GM23338 (cell line): ENCODE measurements around the gene AHNAK2. TPM values are rescaled to one million over a fixed set of nuclear protein-coding genes. Genes with fewer than 3 reads are reported as not detected.
A peak's percentile ranks its signal among the peaks of the same experiment; 100 is the strongest.

Experiments used
- ATAC-seq: fragments of 200-7000 bp; cut with Tn5 transposase; 3 replicates; pipeline ENCODE4 v1.9.1; 2020
- DNase-seq: peaks from one replicate; pipeline ENCODE4 v3.0.0-alpha.2; 2015; ENCODE audit warnings: low spot score
- H2AFZ ChIP-seq: fragments of 200-600 bp; sonication (generic); 2 replicates; pipeline ENCODE4 v1.8.0; 2016; ENCODE audit warnings: antibody characterized with exemption, mild to moderate bottlenecking, moderate library complexity
- H3F3A ChIP-seq: fragments of 200-600 bp; sonication (generic); replicated peaks from 2 replicates; pipeline ENCODE4 v1.8.0; 2017; ENCODE audit warnings: antibody characterized with exemption, mixed run types, low read depth
- H3K27ac ChIP-seq: fragments of 200-600 bp; sonication (generic); 2 replicates; pipeline ENCODE4 v1.6.1; 2016; ENCODE audit warnings: low read depth
- H3K27me3 ChIP-seq: fragments of 200-600 bp; sonication (generic); 2 replicates; pipeline ENCODE4 v1.8.0; 2016; ENCODE audit warnings: mild to moderate bottlenecking, mixed run types, moderate library complexity; ENCODE audit not compliant: insufficient read depth
- H3K36me3 ChIP-seq: fragments of 200-600 bp; sonication (generic); 2 replicates; pipeline ENCODE4 v1.8.0; 2016; ENCODE audit warnings: mild to moderate bottlenecking; ENCODE audit not compliant: insufficient read depth
- H3K4me1 ChIP-seq: fragments of 200-600 bp; sonication (generic); 2 replicates; pipeline ENCODE4 v1.8.0; 2016; ENCODE audit warnings: mild to moderate bottlenecking, moderate library complexity; ENCODE audit not compliant: insufficient read depth
- H3K4me2 ChIP-seq: fragments of 200-600 bp; sonication (generic); 2 replicates; pipeline ENCODE4 v1.7.1; 2017; ENCODE audit warnings: mixed run types
- H3K4me3 ChIP-seq: fragments of 200-600 bp; sonication (generic); 2 replicates; pipeline ENCODE4 v1.6.1; 2016; ENCODE audit warnings: mixed run types
- H3K79me2 ChIP-seq: fragments of 200-600 bp; sonication (generic); replicated peaks from 2 replicates; pipeline ENCODE4 v1.8.0; 2017; ENCODE audit warnings: mild to moderate bottlenecking; ENCODE audit not compliant: insufficient read depth
- H3K9me2 ChIP-seq: fragments of 200-600 bp; sonication (generic); 2 replicates; pipeline ENCODE4 v1.8.0; 2017; ENCODE audit not compliant: insufficient read depth
- H4K20me1 ChIP-seq: fragments of 200-600 bp; sonication (generic); replicated peaks from 2 replicates; pipeline ENCODE4 v1.8.0; 2017; ENCODE audit warnings: mild to moderate bottlenecking; ENCODE audit not compliant: insufficient read depth
- H3K27ac Mint-ChIP-seq: 2 replicates; pipeline ENCODE4 v1.8.0; 2020; ENCODE audit warnings: inconsistent platforms, mild to moderate bottlenecking, moderate library complexity, mixed read lengths
- H3K27me3 Mint-ChIP-seq: 3 replicates; pipeline ENCODE4 v1.8.0; 2022; ENCODE audit warnings: low read depth, mild to moderate bottlenecking, moderate library complexity, mixed read lengths, inconsistent platforms; ENCODE audit not compliant: insufficient read depth, poor library complexity
- H3K36me3 Mint-ChIP-seq: 3 replicates; pipeline ENCODE4 v1.8.0; 2021; ENCODE audit warnings: low read depth, mild to moderate bottlenecking, inconsistent platforms, moderate library complexity, mixed read lengths
- H3K4me1 Mint-ChIP-seq: 3 replicates; pipeline ENCODE4 v1.8.0; 2020; ENCODE audit warnings: mild to moderate bottlenecking, inconsistent platforms, mixed read lengths
- H3K4me3 Mint-ChIP-seq: 3 replicates; pipeline ENCODE4 v1.8.0; 2021; ENCODE audit warnings: moderate library complexity, mild to moderate bottlenecking, inconsistent platforms, mixed read lengths
- H3K9me3 Mint-ChIP-seq: 3 replicates; pipeline ENCODE4 v1.8.0; 2020; ENCODE audit warnings: moderate library complexity, mild to moderate bottlenecking, inconsistent platforms, mixed read lengths
- CREB1 ChIP-seq: fragments of 250-450 bp; sonication (Bioruptor Pico); IDR thresholded peaks from 2 replicates; pipeline ENCODE4 v1.5.0; 2020; ENCODE audit warnings: low read depth, mild to moderate bottlenecking, moderate library complexity
- EZH2 ChIP-seq: fragments of 200-600 bp; sonication (generic); IDR thresholded peaks from one replicate; pipeline ENCODE4 v1.8.0; 2017; ENCODE audit warnings: antibody characterized with exemption, mild to moderate bottlenecking, low read depth; ENCODE audit not compliant: unreplicated experiment
- JUNB ChIP-seq: IDR thresholded peaks from one replicate; pipeline ENCODE4 v1.6.1; 2016; ENCODE audit warnings: antibody characterized with exemption; ENCODE audit not compliant: unreplicated experiment
- POLR2AphosphoS5 ChIP-seq: IDR thresholded peaks from 2 replicates; pipeline ENCODE4 v1.6.1; 2016; ENCODE audit warnings: antibody characterized with exemption, low read depth
- STAT1 ChIP-seq: IDR thresholded peaks from one replicate; pipeline ENCODE4 v1.6.1; 2016; ENCODE audit warnings: antibody characterized with exemption; ENCODE audit not compliant: unreplicated experiment
- ZNF331 ChIP-seq: fragments of 250-450 bp; sonication (Bioruptor Pico); IDR thresholded peaks from 2 replicates; pipeline ENCODE4 v1.5.0; 2020; ENCODE audit warnings: low read depth, mild to moderate bottlenecking, moderate library complexity
- polyA plus RNA-seq: library from polyadenylated mRNA; unstranded; fragments of >200 nt; fragmentation: Nextera tagmentation; extraction: Ambion mirVana; gene quantifications from 2 replicates; pipeline ENCODE4 v1.2.1, GENCODE V29; 2016
- total RNA-seq: library from RNA; depleted of rRNA; stranded (reverse); fragments of >200 nt; shearing (Covaris generic); gene quantifications from 2 replicates; pipeline ENCODE4 v1.2.3, GENCODE V29; 2014
- TF ChIP-seq, protein P1 (sequence below), 2 experiments: fragments of 200-600 bp in 1 of 2; sonication (generic) in 1 of 2; conservative IDR thresholded peaks; 2 replicates each; pipeline versions ENCODE4 v1.5.1 to v1.6.1; 2016 to 2017; ENCODE audit warnings: antibody characterized with exemption in 2 of 2, low read depth in 2 of 2, mild to moderate bottlenecking in 2 of 2, moderate library complexity in 1 of 2
- TF ChIP-seq, protein P2 (sequence below): IDR thresholded peaks from one replicate; pipeline ENCODE4 v1.6.1; 2018; ENCODE audit warnings: antibody characterized with exemption; ENCODE audit not compliant: unreplicated experiment

Gene AHNAK2
- total and polyA plus RNA-seq, 2 experiments from 2014 or later, result 1.1 to 2.6 TPM

DNA sequence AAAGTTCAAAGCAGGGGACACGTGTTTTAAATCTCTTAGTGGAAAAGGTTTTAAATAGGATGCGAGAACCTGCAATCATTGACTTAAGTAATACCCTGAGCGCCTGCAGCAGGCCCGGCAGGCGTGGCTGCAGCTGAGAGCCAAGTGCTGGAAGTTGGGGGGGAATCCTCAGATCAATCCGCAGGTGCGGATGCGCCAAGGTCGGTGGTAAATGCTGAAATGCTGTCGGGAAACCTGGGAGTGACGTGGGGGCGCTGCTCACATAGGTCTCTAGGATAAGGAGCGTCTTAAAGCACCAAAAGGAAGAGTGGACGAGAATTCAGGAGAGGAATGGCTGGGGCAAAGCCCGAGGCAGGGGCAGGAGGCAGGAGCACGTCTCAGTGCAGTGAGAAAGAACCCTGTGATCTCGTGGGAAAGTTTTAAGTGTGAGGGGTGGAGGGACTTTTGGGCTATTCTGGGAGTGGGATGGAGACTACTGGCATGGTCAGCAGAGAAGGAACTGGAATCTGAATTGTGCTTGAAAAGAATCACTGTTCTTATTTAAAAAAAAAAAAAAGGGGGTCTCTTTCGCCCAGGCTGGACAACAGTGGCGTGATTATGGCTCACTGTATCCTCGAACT is 43.6 kb upstream of the AHNAK2 start:
- TF ChIP-seq EZH2 (no peak), CREB1 (CRISPR knock-in tag) (peak; percentile 50), ZNF331 (CRISPR knock-in tag) (no peak)
- TF ChIP-seq, protein P1, sequence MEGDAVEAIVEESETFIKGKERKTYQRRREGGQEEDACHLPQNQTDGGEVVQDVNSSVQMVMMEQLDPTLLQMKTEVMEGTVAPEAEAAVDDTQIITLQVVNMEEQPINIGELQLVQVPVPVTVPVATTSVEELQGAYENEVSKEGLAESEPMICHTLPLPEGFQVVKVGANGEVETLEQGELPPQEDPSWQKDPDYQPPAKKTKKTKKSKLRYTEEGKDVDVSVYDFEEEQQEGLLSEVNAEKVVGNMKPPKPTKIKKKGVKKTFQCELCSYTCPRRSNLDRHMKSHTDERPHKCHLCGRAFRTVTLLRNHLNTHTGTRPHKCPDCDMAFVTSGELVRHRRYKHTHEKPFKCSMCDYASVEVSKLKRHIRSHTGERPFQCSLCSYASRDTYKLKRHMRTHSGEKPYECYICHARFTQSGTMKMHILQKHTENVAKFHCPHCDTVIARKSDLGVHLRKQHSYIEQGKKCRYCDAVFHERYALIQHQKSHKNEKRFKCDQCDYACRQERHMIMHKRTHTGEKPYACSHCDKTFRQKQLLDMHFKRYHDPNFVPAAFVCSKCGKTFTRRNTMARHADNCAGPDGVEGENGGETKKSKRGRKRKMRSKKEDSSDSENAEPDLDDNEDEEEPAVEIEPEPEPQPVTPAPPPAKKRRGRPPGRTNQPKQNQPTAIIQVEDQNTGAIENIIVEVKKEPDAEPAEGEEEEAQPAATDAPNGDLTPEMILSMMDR (conservative IDR thresholded peaks at IDR 0.05; ENCODE audit: low read depth in 2 of 2), result peak; percentile 36 to 47; a peak in 3 of 4 replicates
- TF ChIP-seq, protein P2, sequence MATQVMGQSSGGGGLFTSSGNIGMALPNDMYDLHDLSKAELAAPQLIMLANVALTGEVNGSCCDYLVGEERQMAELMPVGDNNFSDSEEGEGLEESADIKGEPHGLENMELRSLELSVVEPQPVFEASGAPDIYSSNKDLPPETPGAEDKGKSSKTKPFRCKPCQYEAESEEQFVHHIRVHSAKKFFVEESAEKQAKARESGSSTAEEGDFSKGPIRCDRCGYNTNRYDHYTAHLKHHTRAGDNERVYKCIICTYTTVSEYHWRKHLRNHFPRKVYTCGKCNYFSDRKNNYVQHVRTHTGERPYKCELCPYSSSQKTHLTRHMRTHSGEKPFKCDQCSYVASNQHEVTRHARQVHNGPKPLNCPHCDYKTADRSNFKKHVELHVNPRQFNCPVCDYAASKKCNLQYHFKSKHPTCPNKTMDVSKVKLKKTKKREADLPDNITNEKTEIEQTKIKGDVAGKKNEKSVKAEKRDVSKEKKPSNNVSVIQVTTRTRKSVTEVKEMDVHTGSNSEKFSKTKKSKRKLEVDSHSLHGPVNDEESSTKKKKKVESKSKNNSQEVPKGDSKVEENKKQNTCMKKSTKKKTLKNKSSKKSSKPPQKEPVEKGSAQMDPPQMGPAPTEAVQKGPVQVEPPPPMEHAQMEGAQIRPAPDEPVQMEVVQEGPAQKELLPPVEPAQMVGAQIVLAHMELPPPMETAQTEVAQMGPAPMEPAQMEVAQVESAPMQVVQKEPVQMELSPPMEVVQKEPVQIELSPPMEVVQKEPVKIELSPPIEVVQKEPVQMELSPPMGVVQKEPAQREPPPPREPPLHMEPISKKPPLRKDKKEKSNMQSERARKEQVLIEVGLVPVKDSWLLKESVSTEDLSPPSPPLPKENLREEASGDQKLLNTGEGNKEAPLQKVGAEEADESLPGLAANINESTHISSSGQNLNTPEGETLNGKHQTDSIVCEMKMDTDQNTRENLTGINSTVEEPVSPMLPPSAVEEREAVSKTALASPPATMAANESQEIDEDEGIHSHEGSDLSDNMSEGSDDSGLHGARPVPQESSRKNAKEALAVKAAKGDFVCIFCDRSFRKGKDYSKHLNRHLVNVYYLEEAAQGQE, result no peak
- peak overlapping the region; percentile 96 for H3K4me3 Mint-ChIP-seq
- peaks cover 20% of the 10 kb centered on the region for H3K36me3 Mint-ChIP-seq
- Histone ChIP-seq H2AFZ (peak overlapping the region; percentile 87; the same call in 1 of the 2 replicates), H3K36me3 (no peaks in the 10 kb centered on the region), H3F3A (peaks cover 5% of the 10 kb centered on the region; the same call in 1 of the 2 replicates), H3K4me3 (peak overlapping the region; percentile 98), H4K20me1 (peaks cover 36% of the 10 kb centered on the region), H3K9me2 (no peaks in the 10 kb centered on the region), H3K79me2 (peaks cover 53% of the 10 kb centered on the region), H3K27me3 (no peaks in the 10 kb centered on the region), H3K4me2 (peak overlapping the region; percentile 97), H3K27ac (peak overlapping the region; percentile 77; the same call in 1 of the 2 replicates), H3K4me1 (peaks cover 25% of the 10 kb centered on the region)
- DNase-seq, result peak; percentile 75
- no peaks in the 10 kb centered on the region for H3K9me3 Mint-ChIP-seq
- H3K27ac Mint-ChIP-seq, result peak overlapping the region; percentile 87
- H3K4me1 Mint-ChIP-seq, result peaks cover 47% of the 10 kb centered on the region
- peaks cover 18% of the 10 kb centered on the region for H3K27me3 Mint-ChIP-seq
- peak; percentile 23 for ATAC-seq

DNA sequence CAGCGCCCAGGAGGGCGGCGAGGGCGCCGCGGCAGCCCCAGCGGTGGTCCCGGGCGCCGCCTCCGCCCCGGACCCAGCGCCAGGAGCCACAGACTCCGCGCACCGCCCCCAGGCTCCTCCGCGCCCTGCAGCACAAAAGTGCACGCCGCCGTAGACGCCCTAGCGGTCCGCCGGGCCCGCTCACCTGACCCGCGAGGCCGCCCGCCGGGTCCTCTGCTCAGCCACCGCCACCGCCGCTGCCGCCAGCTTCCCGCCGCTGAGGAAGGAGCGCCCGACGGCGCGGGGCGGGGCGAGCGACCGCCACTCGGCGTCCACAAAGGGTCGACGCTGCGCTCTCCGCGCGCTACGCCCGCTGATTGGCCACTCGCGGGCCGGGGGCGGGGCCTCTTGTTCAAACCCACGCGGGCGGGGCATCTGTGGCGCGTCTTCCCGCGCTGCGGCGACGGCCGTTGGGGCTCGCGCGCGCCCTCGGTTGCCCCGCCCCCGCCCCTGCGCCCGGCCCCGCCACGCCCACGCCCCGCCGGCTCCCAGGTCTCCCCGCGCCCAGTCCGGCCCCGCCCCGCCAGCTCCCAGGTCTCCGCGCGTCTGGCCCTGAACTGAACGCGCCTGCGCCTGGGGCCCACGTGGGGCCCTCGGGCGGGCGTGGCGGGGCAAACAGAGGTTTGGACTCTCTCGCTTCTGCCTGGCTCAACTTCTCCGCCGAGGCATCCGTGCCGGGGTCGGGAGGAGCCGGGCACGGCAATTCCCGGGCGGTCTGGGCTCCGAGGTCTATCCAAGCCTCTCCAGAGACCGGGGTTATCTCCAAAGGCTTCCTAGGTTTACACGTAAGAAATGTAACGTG is 42.9 kb upstream of the AHNAK2 start, which contains the start of gene CDCA4:
TSS of gene CDCA4 (minus strand) at position 269 of the 841 bp plus-strand sequence. CDS start 9,154 bp downstream, outside the sequence.
- H3K9me2 ChIP-seq, result no peaks in the 10 kb centered on the region
- H3F3A ChIP-seq, result peaks cover 5% of the 10 kb centered on the region; the same call in 1 of the 2 replicates
- peak within 1 kb of the TSS; percentile 91 for H3K27ac Mint-ChIP-seq
- TF ChIP-seq, protein P1 (conservative IDR thresholded peaks at IDR 0.05; ENCODE audit: low read depth in 2 of 2), result no peak
- TF ChIP-seq STAT1 (no peak), JUNB (no peak), EZH2 (no peak), POLR2AphosphoS5 (peak; percentile 65), CREB1 (CRISPR knock-in tag) (peak; percentile 70)
- H3K4me3 ChIP-seq, result peak within 1 kb of the TSS; percentile 98
- H3K4me2 ChIP-seq, result peak within 1 kb of the TSS; percentile 97
- peaks cover 61% of the 10 kb centered on the region for H3K79me2 ChIP-seq
- H3K9me3 Mint-ChIP-seq, result no peaks in the 10 kb centered on the region
- H3K27ac ChIP-seq, result peak within 1 kb of the TSS; percentile 77; the same call in 1 of the 2 replicates
- H2AFZ ChIP-seq, result peak within 1 kb of the TSS; percentile 87; the same call in 1 of the 2 replicates
- H4K20me1 ChIP-seq, result peaks cover 43% of the 10 kb centered on the region
- H3K4me1 ChIP-seq, result peaks cover 30% of the 10 kb centered on the region
- ATAC-seq (peak; percentile 82), DNase-seq (peak; percentile 98)
- peak within 1 kb of the TSS; percentile 96 for H3K4me3 Mint-ChIP-seq
- no peaks in the 10 kb centered on the region for H3K27me3 ChIP-seq
- no peaks in the 10 kb centered on the region for H3K36me3 ChIP-seq
- H3K27me3 Mint-ChIP-seq, result peaks cover 24% of the 10 kb centered on the region
- H3K36me3 Mint-ChIP-seq, result peaks cover 25% of the 10 kb centered on the region
- peaks cover 54% of the 10 kb centered on the region for H3K4me1 Mint-ChIP-seq
